Spleen (tissue), 11 donors: ENCODE measurements around the gene NPEPL1. TPM values are rescaled to one million over a fixed set of nuclear protein-coding genes. Genes with fewer than 3 reads are reported as not detected.

ENCODE experiments used
- DNase-seq: peaks from one replicate; pipeline ENCODE4 v3.0.0-alpha.2; 2020
- H3K27ac ChIP-seq, 8 donors: fragments of 200-600 bp; sonication (generic) in 7 of 8; 1 replicate in 4 of 8; 2 replicates in 4 of 8; pipeline versions ENCODE4 v1.5.0 to v1.8.0; 2016 to 2021; ENCODE audit warnings: inconsistent platforms in 4 of 8, mild to moderate bottlenecking in 4 of 8, moderate library complexity in 1 of 8
- H3K27me3 ChIP-seq, 7 donors: fragments of 200-600 bp; sonication (generic) in 6 of 7; replicated peaks in 1 of 7; 1 replicate in 4 of 7; 2 replicates in 3 of 7; pipeline versions ENCODE4 v1.5.0 to v1.8.0; 2016 to 2021; ENCODE audit warnings: inconsistent platforms in 3 of 7, mild to moderate bottlenecking in 1 of 7
- H3K36me3 ChIP-seq, 6 donors: fragments of 200-600 bp; sonication (generic) in 5 of 6; 1 replicate in 4 of 6; 2 replicates in 2 of 6; pipeline versions ENCODE4 v1.5.0 to v1.8.0; 2016 to 2021; ENCODE audit warnings: inconsistent platforms in 2 of 6
- H3K4me1 ChIP-seq, 6 donors: fragments of 200-600 bp; sonication (generic) in 5 of 6; 1 replicate in 3 of 6; 2 replicates in 3 of 6; pipeline versions ENCODE4 v1.5.0 to v1.8.0; 2016 to 2021; ENCODE audit warnings: inconsistent platforms in 3 of 6
- H3K4me3 ChIP-seq, 8 donors: fragments of 200-600 bp; sonication (generic) in 7 of 8; 1 replicate in 4 of 8; 2 replicates in 4 of 8; pipeline versions ENCODE4 v1.5.0 to v1.8.0; 2016 to 2021; ENCODE audit warnings: inconsistent platforms in 4 of 8, mild to moderate bottlenecking in 4 of 8, moderate library complexity in 2 of 8
- H3K9me3 ChIP-seq, 8 donors: fragments of 200-600 bp; sonication (generic) in 7 of 8; 1 replicate in 4 of 8; 2 replicates in 4 of 8; pipeline versions ENCODE4 v1.5.0 to v1.8.0; 2016 to 2021; ENCODE audit warnings: inconsistent platforms in 4 of 8
- POLR2A ChIP-seq, 3 donors: fragments of 450-650 bp; IDR thresholded peaks; one replicate each; pipeline ENCODE4 v1.5.1; 2017; ENCODE audit warnings: antibody characterized with exemption in 3 of 3, mild to moderate bottlenecking in 1 of 3
- POLR2AphosphoS5 ChIP-seq, 3 donors: sonication (generic); formaldehyde crosslinking; IDR thresholded peaks; one replicate each; pipeline ENCODE4 v1.5.1; 2017; ENCODE audit warnings: antibody characterized with exemption in 3 of 3
- WGBS, 5 donors: extraction: QIAGEN DNeasy Blood & Tissue Kit in 3 of 5; methylation state at CpG; one replicate each; pipeline versions ENCODE4 v1.1.5 to v1.1.7; 2013 to 2018; 5-methylcytosine and 5-hydroxymethylcytosine counted together
- intact Hi-C: fragments of 100-400 bp; cut with DNase I; formaldehyde crosslinking; loops from one replicate; pipeline ENCODE4 v1.15.0; 2023; ENCODE audit warnings: low total_unique reads
- polyA plus RNA-seq, 3 donors: library from polyadenylated mRNA; stranded (reverse); fragments of 200-250 nt; gene quantifications; one replicate each; pipeline ENCODE4 v1.2.1, GENCODE V29; 2013
- total RNA-seq, 7 donors: library from RNA; depleted of rRNA in 3 of 7; stranded (reverse); fragments of >200 nt in 3 of 7; fragmentation: NEBNext Ultra II Directional in 4 of 7; extraction: Animal tissue kit (Norgen Biotek cat#: 25700) in 4 of 7; gene quantifications; one replicate each; pipeline versions ENCODE4 v1.1.0 to v1.2.1, GENCODE V29; 2016 to 2021
- TF ChIP-seq, protein P1 (sequence below), 11 experiments: fragments of 200-600 bp in 7 of 11; fragments of 450-650 bp in 4 of 11; sonication (generic) in 4 of 11; IDR thresholded peaks in 8 of 11; conservative IDR thresholded peaks in 3 of 11; 1 replicate in 7 of 11; 2 replicates in 4 of 11; pipeline versions ENCODE4 v1.4.0 to v1.8.0; 2016 to 2021; ENCODE audit warnings: antibody characterized with exemption in 11 of 11, inconsistent platforms in 4 of 11, mild to moderate bottlenecking in 1 of 11
- donor health status: healthy with polysubstance abuse.
- donor health status: DM: no; HTN: no; CAD: no; lungs with moderate emphysema.
- donor health status: DM: no; HTN: no; CAD: no.
- donor health status: Bipolar disorder and iron deficiency.
- donor health status: healthy.
- donor health status: DM: no; HTN: no; CAD: no.
- donor health status: DM: yes; HTN: yes; CAD: no.

NPEPL1 gene
- total and polyA plus RNA-seq, 10 donors, result 19.3 to 61.7 (median 56.2) TPM

DNA sequence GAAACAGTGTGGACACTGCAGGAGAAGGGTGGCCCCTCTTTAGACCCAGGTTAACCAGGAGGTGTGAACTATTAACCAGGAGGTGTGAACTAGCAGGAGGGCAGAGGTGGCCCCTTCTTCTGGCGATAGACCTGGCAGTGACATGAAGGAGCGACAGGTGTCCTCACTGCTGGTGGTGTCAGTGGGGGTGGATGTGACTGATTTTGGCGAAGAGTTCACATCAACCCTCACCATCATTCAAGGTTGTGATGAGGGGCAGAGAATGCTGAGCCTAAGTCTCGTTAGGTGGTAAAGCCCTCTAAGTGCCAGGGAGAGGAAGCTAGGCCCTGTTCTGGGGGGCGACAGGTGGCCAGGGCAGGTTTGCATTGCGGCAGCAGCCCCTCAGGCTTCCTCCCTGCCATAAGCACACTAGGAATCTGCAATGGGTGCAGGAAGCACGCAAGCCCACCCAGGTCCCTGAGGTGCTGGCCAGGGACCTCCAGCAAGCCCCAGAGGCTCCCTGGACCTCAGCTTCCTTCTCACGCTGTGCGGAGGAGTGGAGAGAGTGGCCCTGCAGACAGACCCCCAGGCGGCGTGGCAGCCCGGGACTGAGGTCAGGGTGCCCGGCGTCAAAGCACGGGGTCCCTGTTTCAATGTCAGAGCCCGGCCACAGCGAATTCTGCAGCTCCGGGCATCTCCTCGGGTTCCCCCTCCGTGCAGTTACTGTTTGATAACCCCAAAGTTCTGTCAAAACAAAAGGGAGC, 13.7 kb downstream of the NPEPL1 start:
- TF ChIP-seq, protein P1, sequence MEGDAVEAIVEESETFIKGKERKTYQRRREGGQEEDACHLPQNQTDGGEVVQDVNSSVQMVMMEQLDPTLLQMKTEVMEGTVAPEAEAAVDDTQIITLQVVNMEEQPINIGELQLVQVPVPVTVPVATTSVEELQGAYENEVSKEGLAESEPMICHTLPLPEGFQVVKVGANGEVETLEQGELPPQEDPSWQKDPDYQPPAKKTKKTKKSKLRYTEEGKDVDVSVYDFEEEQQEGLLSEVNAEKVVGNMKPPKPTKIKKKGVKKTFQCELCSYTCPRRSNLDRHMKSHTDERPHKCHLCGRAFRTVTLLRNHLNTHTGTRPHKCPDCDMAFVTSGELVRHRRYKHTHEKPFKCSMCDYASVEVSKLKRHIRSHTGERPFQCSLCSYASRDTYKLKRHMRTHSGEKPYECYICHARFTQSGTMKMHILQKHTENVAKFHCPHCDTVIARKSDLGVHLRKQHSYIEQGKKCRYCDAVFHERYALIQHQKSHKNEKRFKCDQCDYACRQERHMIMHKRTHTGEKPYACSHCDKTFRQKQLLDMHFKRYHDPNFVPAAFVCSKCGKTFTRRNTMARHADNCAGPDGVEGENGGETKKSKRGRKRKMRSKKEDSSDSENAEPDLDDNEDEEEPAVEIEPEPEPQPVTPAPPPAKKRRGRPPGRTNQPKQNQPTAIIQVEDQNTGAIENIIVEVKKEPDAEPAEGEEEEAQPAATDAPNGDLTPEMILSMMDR (IDR thresholded peaks at IDR 0.05 in 8 of 11, conservative IDR thresholded peaks at IDR 0.05 in 3 of 11), result no peak
- no peak for TF ChIP-seq POLR2A (IDR thresholded peaks at IDR 0.05)
- TF ChIP-seq POLR2AphosphoS5 (IDR thresholded peaks at IDR 0.05), result no peak
- H3K27ac ChIP-seq, result no peak overlapping the region
- WGBS, 5 donors, result 86 to 96% (median 95%) methylated on average over 9 to 20 of the region's 20 CpGs
- DNase-seq, result peak; percentile 39
- no peaks in the 10 kb centered on the region for H3K4me1 ChIP-seq
- no peaks in the 10 kb centered on the region for H3K27me3 ChIP-seq
- no peak overlapping the region for H3K4me3 ChIP-seq
- intact Hi-C loops, result no loop called here
- no peaks in the 10 kb centered on the region for H3K9me3 ChIP-seq
- peaks cover 4 to 86% (median 39%) of the 10 kb centered on the region in 6 donors for H3K36me3 ChIP-seq

DNA sequence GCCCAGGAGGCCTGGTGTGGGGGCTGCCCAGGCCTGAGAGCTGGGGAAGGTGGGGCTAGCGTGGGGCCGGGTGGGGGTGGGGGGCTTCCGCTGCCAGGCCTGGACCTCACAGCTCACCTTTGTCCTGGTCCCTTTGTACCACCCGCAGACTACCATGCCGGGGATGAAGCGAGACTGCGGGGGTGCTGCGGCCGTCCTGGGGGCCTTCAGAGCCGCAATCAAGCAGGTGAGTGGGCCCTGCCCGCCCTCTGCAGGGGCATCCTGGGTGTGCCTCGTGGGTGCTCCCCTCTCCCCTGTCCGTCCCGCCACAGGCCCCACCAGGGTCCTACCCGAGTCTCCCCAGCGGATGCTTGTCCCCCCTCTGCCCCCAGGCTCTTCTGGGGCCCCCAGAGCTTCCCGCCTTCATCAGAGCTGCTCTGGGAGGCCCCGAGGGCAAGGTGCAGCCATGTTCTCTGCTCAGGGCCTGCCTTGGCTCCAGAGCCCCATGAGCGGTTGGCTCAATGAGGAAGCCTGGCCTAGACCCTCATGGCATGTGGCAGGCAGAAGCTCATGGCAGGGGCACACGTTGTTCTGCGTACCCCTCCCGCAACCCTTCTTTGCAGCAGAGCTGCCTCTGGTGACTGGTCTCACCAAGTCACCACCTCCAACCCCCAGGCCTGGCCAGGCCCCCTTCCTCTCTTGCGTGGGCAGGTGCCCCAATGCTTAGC, 14.5 kb downstream of the NPEPL1 start:
- H3K4me3 ChIP-seq, result no peak overlapping the region
- intact Hi-C loops, result no loop called here
- H3K27ac ChIP-seq, result no peak overlapping the region
- whole genome bisulfite sequencing, 5 donors, result 91 to 99% (median 96%) methylated on average over 9 to 23 of the region's 23 CpGs
- no peaks in the 10 kb centered on the region for H3K27me3 ChIP-seq
- H3K36me3 ChIP-seq, result peaks cover 4 to 85% (median 31%) of the 10 kb centered on the region in 6 donors
- H3K4me1 ChIP-seq, result no peaks in the 10 kb centered on the region
- DNase-seq, result peak; percentile 64
- TF ChIP-seq, protein P1 (IDR thresholded peaks at IDR 0.05 in 8 of 11, conservative IDR thresholded peaks at IDR 0.05 in 3 of 11), result no peak
- TF ChIP-seq POLR2A (IDR thresholded peaks at IDR 0.05) (no peak), POLR2AphosphoS5 (IDR thresholded peaks at IDR 0.05) (no peak)
- H3K9me3 ChIP-seq, result no peaks in the 10 kb centered on the region

DNA sequence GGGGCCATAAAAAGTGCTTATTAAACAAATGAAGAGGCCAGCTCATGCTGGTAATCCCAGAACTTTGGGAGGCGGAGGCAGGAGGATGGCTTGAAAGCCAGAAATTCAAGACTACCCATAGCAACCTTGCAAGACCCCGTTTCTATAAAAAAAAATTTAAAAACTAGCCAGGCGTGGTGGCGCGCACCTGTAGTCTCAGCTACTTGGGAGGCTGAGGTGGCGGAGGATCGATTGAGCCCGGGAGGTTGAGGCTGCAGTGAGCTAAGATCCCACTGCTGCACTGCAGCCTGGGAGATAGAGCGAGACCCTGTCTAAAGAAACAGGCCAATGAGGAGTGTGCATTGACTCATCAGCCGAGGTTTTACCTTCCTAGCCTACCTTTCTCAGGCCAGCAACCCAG, 15.2 kb downstream of the NPEPL1 start:
- TF ChIP-seq POLR2A (IDR thresholded peaks at IDR 0.05) (no peak), POLR2AphosphoS5 (IDR thresholded peaks at IDR 0.05) (no peak)
- TF ChIP-seq, protein P1 (IDR thresholded peaks at IDR 0.05 in 8 of 11, conservative IDR thresholded peaks at IDR 0.05 in 3 of 11), result no peak
- intact Hi-C loops, result no loop called here
- WGBS, 5 donors, result 95 to 98% (median 96%) methylated on average over 10 of the region's 10 CpGs
- peak; percentile 36 for DNase-seq
- no peaks in the 10 kb centered on the region for H3K27me3 ChIP-seq
- H3K36me3 ChIP-seq, result peaks cover 4 to 85% (median 27%) of the 10 kb centered on the region in 6 donors
- no peak overlapping the region for H3K4me3 ChIP-seq
- no peaks in the 10 kb centered on the region for H3K4me1 ChIP-seq
- H3K9me3 ChIP-seq, result no peaks in the 10 kb centered on the region
- no peak overlapping the region for H3K27ac ChIP-seq
